Mesendoderm (in vitro differentiated cells): ENCODE measurements around the gene ADAMTS9.

Experiments used
- DNase-seq: peaks from one replicate; pipeline ENCODE4 v3.0.0; 2013
- H2AK5ac ChIP-seq: 2 replicates; pipeline ENCODE4 v1.6.1; 2013; ENCODE audit warnings: low read length, inconsistent platforms
- H2BK120ac ChIP-seq: 2 replicates; pipeline ENCODE4 v1.6.1; 2013; ENCODE audit warnings: low read depth, mild to moderate bottlenecking, low read length, moderate library complexity, mixed read lengths
- H2BK15ac ChIP-seq: replicated peaks from 2 replicates; pipeline ENCODE4 v1.6.1; 2013; ENCODE audit warnings: low read depth, mild to moderate bottlenecking, moderate library complexity
- H2BK5ac ChIP-seq: 2 replicates; pipeline ENCODE4 v1.6.1; 2013; ENCODE audit warnings: low read length, inconsistent platforms
- H3K18ac ChIP-seq: 2 replicates; pipeline ENCODE4 v1.6.1; 2013; ENCODE audit warnings: mild to moderate bottlenecking, low read length, mixed read lengths
- H3K23ac ChIP-seq: one replicate; pipeline ENCODE4 v1.6.1; 2013; ENCODE audit warnings: low read length
- H3K27ac ChIP-seq: 2 replicates; pipeline ENCODE4 v1.5.1; 2013; ENCODE audit warnings: low read depth, mild to moderate bottlenecking, inconsistent platforms, low read length, moderate library complexity
- H3K27me3 ChIP-seq: 2 replicates; pipeline ENCODE4 v1.6.1; 2013; ENCODE audit warnings: low read length, control low read depth, mild to moderate bottlenecking, inconsistent platforms; ENCODE audit not compliant: insufficient read depth, poor library complexity
- H3K36me3 ChIP-seq: 2 replicates; pipeline ENCODE4 v1.6.1; 2013; ENCODE audit warnings: low read length, inconsistent platforms; ENCODE audit not compliant: control insufficient read depth, insufficient read depth
- H3K4ac ChIP-seq: one replicate; pipeline ENCODE4 v1.6.1; 2013; ENCODE audit warnings: low read depth, mild to moderate bottlenecking, low read length, moderate library complexity
- H3K4me1 ChIP-seq: 2 replicates; pipeline ENCODE4 v1.6.1; 2013; ENCODE audit warnings: low read depth, low read length, inconsistent platforms; ENCODE audit not compliant: control insufficient read depth
- H3K4me2 ChIP-seq: 2 replicates; pipeline ENCODE4 v1.6.1; 2013; ENCODE audit warnings: low read length
- H3K4me3 ChIP-seq: 2 replicates; pipeline ENCODE4 v1.5.1; 2013; ENCODE audit warnings: mild to moderate bottlenecking, low read length
- H3K56ac ChIP-seq: one replicate; pipeline ENCODE4 v1.6.1; 2013; ENCODE audit warnings: low read length
- H3K79me1 ChIP-seq: 2 replicates; pipeline ENCODE4 v1.6.1; 2013; ENCODE audit warnings: low read length, inconsistent platforms
- H3K79me2 ChIP-seq: 2 replicates; pipeline ENCODE4 v1.6.1; 2013; ENCODE audit warnings: mild to moderate bottlenecking, low read length; ENCODE audit not compliant: control insufficient read depth, insufficient read depth
- H3K9ac ChIP-seq: 2 replicates; pipeline ENCODE4 v1.6.1; 2013; ENCODE audit warnings: low read length, inconsistent platforms
- H4K5ac ChIP-seq: one replicate; pipeline ENCODE4 v1.6.1; 2013; ENCODE audit warnings: low read length
- H4K8ac ChIP-seq: one replicate; pipeline ENCODE4 v1.6.1; 2013; ENCODE audit warnings: low read depth, mild to moderate bottlenecking, control low read depth, low read length, moderate library complexity
- WGBS: extraction: QIAGEN DNeasy Blood & Tissue Kit; methylation state at CpG from one replicate; pipeline ENCODE4 v1.1.7; 2013; ENCODE audit warnings: low lambda C conversion rate, missing lambda C conversion rate; ENCODE audit not compliant: insufficient coverage; ENCODE audit errors: extremely low coverage; 5-methylcytosine and 5-hydroxymethylcytosine counted together

ADAMTS9 gene

GRCh38 chr3:64539451-64540196 lies 148.2 kb downstream of the ADAMTS9 start:
- H3K4ac ChIP-seq = no peak overlapping the region
- H3K23ac ChIP-seq = no peak overlapping the region
- H2AK5ac ChIP-seq = no peak overlapping the region
- H4K8ac ChIP-seq = no peak overlapping the region
- H3K79me1 ChIP-seq = no peaks in the 10 kb centered on the region
- H2BK5ac ChIP-seq = no peak overlapping the region
- H2BK15ac ChIP-seq = no peak overlapping the region
- peaks cover 1% of the 10 kb centered on the region for H3K36me3 ChIP-seq
- H3K4me3 ChIP-seq = no peak overlapping the region
- no peak for DNase-seq
- H3K9ac ChIP-seq = no peak overlapping the region
- H3K4me1 ChIP-seq = no peaks in the 10 kb centered on the region
- H2BK120ac ChIP-seq = no peak overlapping the region
- no peak overlapping the region for H4K5ac ChIP-seq
- H3K4me2 ChIP-seq = no peak overlapping the region
- WGBS = no CpG with 5 or more reads among the region's 10 CpGs
- no peak overlapping the region for H3K27ac ChIP-seq
- no peaks in the 10 kb centered on the region for H3K27me3 ChIP-seq
- no peak overlapping the region for H3K56ac ChIP-seq
- no peaks in the 10 kb centered on the region for H3K79me2 ChIP-seq
- H3K18ac ChIP-seq = peak overlapping the region; percentile 14

- H3K9ac ChIP-seq = no peak overlapping the region
- H3K79me1 ChIP-seq = no peaks in the 10 kb centered on the region
- no peak overlapping the region for H2BK120ac ChIP-seq
- no CpG with 5 or more reads among the region's 2 CpGs for WGBS
- no peak overlapping the region for H2AK5ac ChIP-seq
- H3K23ac ChIP-seq = no peak overlapping the region
- no peaks in the 10 kb centered on the region for H3K4me1 ChIP-seq
- H3K27me3 ChIP-seq = peaks cover 2% of the 10 kb centered on the region
- no peak overlapping the region for H2BK5ac ChIP-seq
- H3K36me3 ChIP-seq = peaks cover 1% of the 10 kb centered on the region
- no peaks in the 10 kb centered on the region for H3K79me2 ChIP-seq
- H4K8ac ChIP-seq = no peak overlapping the region
- H3K56ac ChIP-seq = no peak overlapping the region
- no peak overlapping the region for H4K5ac ChIP-seq
- H3K4me3 ChIP-seq = no peak overlapping the region
- H3K27ac ChIP-seq = no peak overlapping the region
- DNase-seq = no peak
- no peak overlapping the region for H3K4ac ChIP-seq
- no peak overlapping the region for H3K18ac ChIP-seq
- no peak overlapping the region for H2BK15ac ChIP-seq
- H3K4me2 ChIP-seq = no peak overlapping the region
These were observed 151.6 kb downstream of the ADAMTS9 start for GRCh38 chr3:64536166-64536565.

GRCh38 chr3:64533617-64534317 lies 154.0 kb downstream of the ADAMTS9 start:
- no peaks in the 10 kb centered on the region for H3K79me2 ChIP-seq
- H3K27me3 ChIP-seq = peaks cover 2% of the 10 kb centered on the region
- H3K23ac ChIP-seq = no peak overlapping the region
- H4K8ac ChIP-seq = peak overlapping the region; percentile 90
- H3K79me1 ChIP-seq = no peaks in the 10 kb centered on the region
- no peak overlapping the region for H3K56ac ChIP-seq
- no peak overlapping the region for H4K5ac ChIP-seq
- no peak overlapping the region for H3K4ac ChIP-seq
- H2BK120ac ChIP-seq = no peak overlapping the region
- no CpG with 5 or more reads among the region's 14 CpGs for WGBS
- H2BK5ac ChIP-seq = no peak overlapping the region
- no peak overlapping the region for H3K27ac ChIP-seq
- H3K18ac ChIP-seq = no peak overlapping the region
- no peak overlapping the region for H3K4me2 ChIP-seq
- no peaks in the 10 kb centered on the region for H3K36me3 ChIP-seq
- no peak overlapping the region for H3K4me3 ChIP-seq
- no peak overlapping the region for H2AK5ac ChIP-seq
- H3K9ac ChIP-seq = peak overlapping the region; percentile 5
- no peak overlapping the region for H2BK15ac ChIP-seq
- no peaks in the 10 kb centered on the region for H3K4me1 ChIP-seq
- peak; percentile 92 for DNase-seq

GRCh38 chr3:64530434-64531049 lies 157.3 kb downstream of the ADAMTS9 start:
- WGBS = 100% methylated on average over 2 of the region's 8 CpGs
- H3K18ac ChIP-seq = no peak overlapping the region

GRCh38 chr3:64523324-64523723 lies 164.5 kb downstream of the ADAMTS9 start:
- H3K4me2 ChIP-seq = no peak overlapping the region
- no peak overlapping the region for H3K18ac ChIP-seq
- H3K27me3 ChIP-seq = no peaks in the 10 kb centered on the region
- H3K79me1 ChIP-seq = no peaks in the 10 kb centered on the region
- H3K23ac ChIP-seq = no peak overlapping the region
- no peak overlapping the region for H2AK5ac ChIP-seq
- no peaks in the 10 kb centered on the region for H3K79me2 ChIP-seq
- H3K4me3 ChIP-seq = no peak overlapping the region
- no peak overlapping the region for H2BK5ac ChIP-seq
- H4K8ac ChIP-seq = no peak overlapping the region
- H3K4me1 ChIP-seq = no peaks in the 10 kb centered on the region
- no CpG with 5 or more reads among the region's 3 CpGs for WGBS
- H2BK120ac ChIP-seq = no peak overlapping the region
- no peak overlapping the region for H3K9ac ChIP-seq
- H3K27ac ChIP-seq = no peak overlapping the region
- no peak for DNase-seq
- no peak overlapping the region for H2BK15ac ChIP-seq
- no peaks in the 10 kb centered on the region for H3K36me3 ChIP-seq
- no peak overlapping the region for H3K4ac ChIP-seq
- no peak overlapping the region for H3K56ac ChIP-seq
- no peak overlapping the region for H4K5ac ChIP-seq

More at GRCh38 chr3:64530434-64531049, 157.3 kb downstream of the ADAMTS9 start:
- Histone ChIP-seq H2BK5ac (no peak overlapping the region), H3K36me3 (no peaks in the 10 kb centered on the region), H3K27ac (no peak overlapping the region), H3K23ac (no peak overlapping the region), H3K4me2 (no peak overlapping the region), H2BK120ac (no peak overlapping the region), H3K27me3 (peaks cover 2% of the 10 kb centered on the region), H4K8ac (no peak overlapping the region), H2AK5ac (no peak overlapping the region), H4K5ac (no peak overlapping the region), H3K79me1 (no peaks in the 10 kb centered on the region), H3K4ac (no peak overlapping the region), H3K9ac (no peak overlapping the region), H3K56ac (no peak overlapping the region), H3K4me3 (no peak overlapping the region), H2BK15ac (no peak overlapping the region), H3K4me1 (no peaks in the 10 kb centered on the region), H3K79me2 (no peaks in the 10 kb centered on the region)
- peak; percentile 71 for DNase-seq
